DMS153 (cell line): ENCODE data around the gene ZNF524.

Experiments used
- DNase-seq: peaks from one replicate; lab custom pipeline; 2025; lab: John Stamatoyannopoulos, UW

The ZNF524 gene

DNA sequence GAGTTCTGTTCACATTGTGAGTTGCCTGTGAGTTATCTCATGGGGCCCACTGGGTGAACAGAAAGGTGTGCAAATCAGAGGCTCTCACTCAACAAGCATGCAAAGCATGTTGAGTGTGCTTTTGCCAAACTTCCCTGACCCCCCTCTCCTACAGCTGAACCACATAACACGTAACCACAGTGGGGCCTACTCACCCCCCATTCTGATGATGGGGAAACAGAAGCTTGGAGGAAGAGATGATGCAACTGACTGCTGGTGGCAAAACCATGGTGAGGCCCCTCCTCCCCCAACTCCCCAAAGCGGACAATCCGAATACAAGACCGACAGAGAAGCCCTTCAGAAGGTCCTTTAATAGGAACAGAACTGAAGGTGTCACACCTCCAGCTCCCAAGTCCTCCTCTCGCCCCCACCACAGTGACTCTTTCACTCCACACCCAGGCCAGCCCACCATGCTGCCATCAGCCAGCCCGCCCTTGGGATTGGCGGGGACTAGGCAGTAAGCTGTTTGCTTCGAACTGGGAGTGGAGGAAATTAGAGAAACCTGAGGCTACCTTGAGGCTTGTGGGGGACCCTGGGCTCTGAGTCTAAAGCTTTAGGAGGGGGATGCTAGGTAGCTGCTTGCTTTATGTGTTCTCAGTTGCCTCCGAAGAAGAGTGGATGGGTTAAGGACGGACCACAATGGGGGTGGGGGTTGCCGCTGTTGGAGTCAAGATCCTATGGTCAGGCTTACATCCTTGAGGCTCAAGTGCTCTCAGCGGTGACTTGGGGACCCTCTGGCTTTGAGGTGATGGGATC lies 20.5 kb downstream of the ZNF524 start:
- DNase-seq: no peak

GRCh38 chr19:55621205-55621672 lies 21.2 kb downstream of the ZNF524 start:
- no peak for DNase-seq

- no peak for DNase-seq
These were observed 21.7 kb downstream of the ZNF524 start for GRCh38 chr19:55621673-55622231.

GRCh38 chr19:55622242-55622969 lies 22.3 kb downstream of the ZNF524 start:
- no peak for DNase-seq

- no peak for DNase-seq
These were observed 23.0 kb downstream of the ZNF524 start for GRCh38 chr19:55623130-55623529.

GRCh38 chr19:55623561-55623960 lies 23.5 kb downstream of the ZNF524 start:
- DNase-seq: no peak

GRCh38 chr19:55624109-55625003 lies 24.3 kb downstream of the ZNF524 start, which contains the start of gene ZNF784:
Gene ZNF784, minus strand, starts transcription at chr19:55624566. Its CDS starts 5 bp downstream, at chr19:55624561.
- DNase-seq: peak; percentile 85

GRCh38 chr19:55625004-55625326 lies 24.9 kb downstream of the ZNF524 start:
- no peak for DNase-seq

- DNase-seq: no peak
These were observed 26.3 kb downstream of the ZNF524 start for GRCh38 chr19:55626350-55626749.

DNA sequence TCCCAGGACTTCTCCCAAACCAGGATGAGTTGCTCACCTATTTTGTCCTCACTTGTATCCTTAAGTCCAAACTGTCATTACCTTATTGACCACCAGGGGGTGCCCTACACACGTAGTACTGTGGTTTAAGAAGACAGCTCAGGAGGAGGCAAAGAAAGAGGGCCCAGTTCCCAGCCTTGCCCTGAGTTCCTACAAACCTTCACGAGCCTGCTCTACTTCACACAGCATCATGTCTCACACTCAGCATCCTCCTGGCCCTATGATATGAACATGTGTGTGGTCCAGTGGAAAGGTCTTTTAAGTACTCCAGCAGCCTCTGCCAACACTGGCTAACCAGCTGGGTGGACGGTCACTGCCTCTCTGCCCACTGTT lies 32.4 kb downstream of the ZNF524 start:
- peak; percentile 88 for DNase-seq

GRCh38 chr19:55633861-55634260 lies 33.8 kb downstream of the ZNF524 start:
- no peak for DNase-seq

DNA sequence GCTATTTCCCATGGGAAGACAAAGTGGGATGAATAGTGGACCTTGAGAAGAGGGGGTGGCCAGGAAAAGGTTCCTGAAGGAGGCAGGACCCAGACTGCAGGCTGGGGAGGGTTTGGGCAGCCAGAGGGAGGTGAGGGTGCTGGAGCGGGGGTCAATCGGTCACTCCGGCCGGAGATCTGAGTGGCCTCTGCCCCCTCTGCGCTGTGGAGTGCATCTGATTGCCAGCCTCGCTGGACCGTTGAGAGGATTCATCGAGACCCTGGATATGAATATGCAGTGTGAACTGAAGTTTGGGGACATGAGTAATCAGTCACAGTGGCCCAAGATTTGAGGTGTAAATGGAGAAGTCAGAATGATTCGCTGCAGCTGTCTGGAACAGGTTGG lies 35.2 kb downstream of the ZNF524 start:
- no peak for DNase-seq

- no peak for DNase-seq
These were observed 35.9 kb downstream of the ZNF524 start for GRCh38 chr19:55635856-55636440.

DNA sequence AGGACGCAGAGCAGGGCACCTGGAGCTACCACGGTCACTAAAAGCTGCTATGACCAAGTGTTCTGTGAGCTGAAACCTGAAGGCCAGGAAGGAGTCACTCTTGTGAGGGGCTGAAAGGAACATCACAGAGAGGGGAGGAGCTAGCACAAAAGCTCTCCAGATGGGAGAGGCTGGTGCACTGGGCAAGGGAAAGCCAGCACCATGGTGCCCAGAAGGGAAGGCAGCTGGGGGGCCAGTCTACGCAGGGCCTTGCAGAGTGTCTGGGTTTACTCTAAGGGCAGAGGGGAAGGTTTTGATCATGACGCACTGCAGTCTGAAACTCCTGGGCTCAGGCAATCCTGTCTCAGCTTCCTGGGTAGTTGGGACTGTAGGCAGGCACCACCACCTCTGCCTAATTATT lies 36.6 kb downstream of the ZNF524 start:
- no peak for DNase-seq

GRCh38 chr19:55637534-55637933 lies 37.4 kb downstream of the ZNF524 start:
- DNase-seq: no peak

DNA sequence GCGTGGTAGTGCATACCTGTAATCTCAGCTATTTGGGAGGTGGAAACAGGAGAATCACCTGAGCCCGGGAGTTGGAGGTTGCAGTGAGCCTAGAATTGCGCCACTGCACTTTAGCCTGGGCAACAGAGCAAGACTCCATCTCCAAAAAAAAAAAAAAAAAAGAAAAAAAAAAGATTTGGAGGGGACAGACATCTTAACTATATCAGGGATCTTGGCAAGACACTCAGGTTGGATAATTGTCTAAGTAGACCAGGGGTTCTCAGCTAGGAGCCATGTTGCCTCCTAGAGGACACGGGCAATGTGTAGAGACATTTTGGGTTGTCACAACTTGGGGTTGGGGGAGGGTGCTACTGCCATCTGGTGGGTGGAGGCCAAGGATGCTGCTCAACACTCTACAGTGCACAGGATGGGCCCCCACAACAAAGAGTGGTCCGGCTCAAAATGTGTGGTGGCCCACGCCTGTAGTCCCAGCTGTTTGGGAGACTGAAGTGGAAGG lies 38.8 kb downstream of the ZNF524 start:
- DNase-seq: no peak

DNA sequence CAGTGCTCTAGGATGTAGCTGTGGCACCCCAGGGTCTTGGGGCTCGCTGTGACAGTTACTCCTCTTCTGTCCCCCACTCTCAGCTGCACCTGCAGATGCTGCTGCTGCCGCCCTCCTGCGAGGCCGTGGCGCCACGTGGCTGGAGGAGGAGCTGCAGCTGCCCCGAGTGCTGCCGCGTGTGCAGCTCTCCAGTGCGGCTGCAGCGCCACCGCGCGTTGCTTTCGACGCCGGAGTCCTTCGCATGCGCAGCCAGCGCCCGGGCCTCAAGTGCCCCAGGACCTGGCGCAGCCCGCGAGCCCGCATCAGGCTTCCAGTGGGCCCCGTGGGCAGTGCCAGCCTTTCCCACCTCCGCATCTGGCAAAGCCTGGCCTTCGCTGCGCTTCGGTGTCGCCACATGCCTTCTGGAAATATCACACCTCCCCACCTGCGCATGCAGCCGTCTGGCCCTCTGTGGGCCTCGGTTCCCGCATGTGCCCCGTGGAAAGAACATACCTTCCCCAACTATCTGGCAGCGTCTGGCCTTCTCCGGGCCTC lies 40.0 kb downstream of the ZNF524 start:
- peak; percentile 79 for DNase-seq

GRCh38 chr19:55640577-55641425 lies 40.7 kb downstream of the ZNF524 start, which contains the start of gene ZNF580:
Gene ZNF580, plus strand, starts transcription at chr19:55641002. Its CDS starts 1,507 bp downstream, at chr19:55642509.
- no peak for DNase-seq

GRCh38 chr19:55641426-55642152 lies 41.5 kb downstream of the ZNF524 start:
- no peak for DNase-seq
